OCI-LY1 (cell line): ENCODE measurements around the gene ME3.

Experiments used
- CTCF ChIP-seq: fragments of 200-600 bp; sonication (generic), shearing (Covaris generic); IDR thresholded peaks from 2 replicates; pipeline ENCODE4 v1.5.1; 2017; ENCODE audit warnings: mild to moderate bottlenecking, antibody characterized with exemption, low read length, moderate library complexity, mixed read lengths
- EZH2 ChIP-seq: fragments of 200-600 bp; sonication (generic), shearing (Covaris generic); IDR thresholded peaks from 2 replicates; pipeline ENCODE4 v1.8.0; 2017; ENCODE audit warnings: borderline replicate concordance, mixed run types, mild to moderate bottlenecking, antibody characterized with exemption, low read length, moderate library complexity, mixed read lengths

- TF ChIP-seq CTCF (no peak), EZH2 (no peak)
These were observed 162.3 kb downstream of the ME3 start for GRCh38 chr11:86510097-86510496.
